ENCODE results near the gene CDH4.

DNA sequence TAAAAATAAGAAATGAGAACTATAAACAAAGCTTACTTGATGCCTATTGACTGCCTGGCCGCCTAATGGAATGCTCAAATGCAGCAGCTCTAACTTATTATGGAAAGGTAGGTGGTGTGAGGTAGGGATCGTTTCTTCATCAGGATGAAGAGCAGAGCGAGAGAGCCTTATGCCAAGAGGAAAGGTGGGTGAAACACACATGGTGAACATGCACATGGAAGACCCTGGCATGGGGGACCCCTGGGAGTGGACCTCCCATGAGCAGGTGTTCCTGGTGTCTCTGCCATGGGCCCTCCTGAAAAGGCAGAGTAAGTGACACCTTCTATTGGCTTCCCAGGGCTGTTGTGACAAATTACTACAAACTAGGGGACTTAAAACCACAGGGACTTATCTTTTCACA, 130.1 kb downstream of the CDH4 start:
- TF ChIP-seq, protein P1, sequence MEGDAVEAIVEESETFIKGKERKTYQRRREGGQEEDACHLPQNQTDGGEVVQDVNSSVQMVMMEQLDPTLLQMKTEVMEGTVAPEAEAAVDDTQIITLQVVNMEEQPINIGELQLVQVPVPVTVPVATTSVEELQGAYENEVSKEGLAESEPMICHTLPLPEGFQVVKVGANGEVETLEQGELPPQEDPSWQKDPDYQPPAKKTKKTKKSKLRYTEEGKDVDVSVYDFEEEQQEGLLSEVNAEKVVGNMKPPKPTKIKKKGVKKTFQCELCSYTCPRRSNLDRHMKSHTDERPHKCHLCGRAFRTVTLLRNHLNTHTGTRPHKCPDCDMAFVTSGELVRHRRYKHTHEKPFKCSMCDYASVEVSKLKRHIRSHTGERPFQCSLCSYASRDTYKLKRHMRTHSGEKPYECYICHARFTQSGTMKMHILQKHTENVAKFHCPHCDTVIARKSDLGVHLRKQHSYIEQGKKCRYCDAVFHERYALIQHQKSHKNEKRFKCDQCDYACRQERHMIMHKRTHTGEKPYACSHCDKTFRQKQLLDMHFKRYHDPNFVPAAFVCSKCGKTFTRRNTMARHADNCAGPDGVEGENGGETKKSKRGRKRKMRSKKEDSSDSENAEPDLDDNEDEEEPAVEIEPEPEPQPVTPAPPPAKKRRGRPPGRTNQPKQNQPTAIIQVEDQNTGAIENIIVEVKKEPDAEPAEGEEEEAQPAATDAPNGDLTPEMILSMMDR (IDR thresholded peaks at IDR 0.05) = no peak
- TF ChIP-seq EP300 (IDR thresholded peaks at IDR 0.05; ENCODE audit: low read depth) (no peak), POLR2A (IDR thresholded peaks at IDR 0.05) (no peak)
